Thyroid gland (tissue), 4 donors: ENCODE data around the gene BCAS1. TPM values are rescaled to one million over a fixed set of nuclear protein-coding genes. Genes with fewer than 3 reads are reported as not detected.

Source experiments
- DNase-seq, 2 donors: peaks; one replicate each; pipeline ENCODE4 v3.0.0-alpha.2; 2019
- H3K27ac ChIP-seq, 3 donors: fragments of 200-600 bp; sonication (generic); 1 replicate in 2 of 3; 2 replicates in 1 of 3; pipeline ENCODE4 v1.5.1; 2016 to 2019; ENCODE audit warnings: mild to moderate bottlenecking in 1 of 3, moderate library complexity in 1 of 3
- H3K27me3 ChIP-seq: fragments of 200-600 bp; sonication (generic); one replicate; pipeline ENCODE4 v1.5.1; 2019
- H3K36me3 ChIP-seq, 2 donors: fragments of 200-600 bp; sonication (generic); one replicate each; pipeline ENCODE4 v1.5.1; 2016 to 2019
- H3K4me1 ChIP-seq, 2 donors: fragments of 200-600 bp; sonication (generic); one replicate each; pipeline ENCODE4 v1.5.1; 2017 to 2019
- H3K4me3 ChIP-seq, 3 donors: fragments of 200-600 bp; sonication (generic); replicated peaks in 1 of 3; 1 replicate in 2 of 3; 2 replicates in 1 of 3; pipeline ENCODE4 v1.5.1; 2016; ENCODE audit warnings: mild to moderate bottlenecking in 1 of 3
- H3K9me3 ChIP-seq: fragments of 200-600 bp; sonication (generic); one replicate; pipeline ENCODE4 v1.5.1; 2017
- CTCF ChIP-seq, 6 experiments: fragments of 200-600 bp in 3 of 6; fragments of 450-650 bp in 3 of 6; sonication (generic) in 3 of 6; IDR thresholded peaks; one replicate each; pipeline ENCODE4 v1.5.1; 2016 to 2019; ENCODE audit warnings: antibody characterized with exemption in 6 of 6, mild to moderate bottlenecking in 2 of 6, inconsistent platforms in 1 of 6, moderate library complexity in 1 of 6
- POLR2A ChIP-seq, 2 donors: fragments of 450-650 bp; IDR thresholded peaks; one replicate each; pipeline ENCODE4 v1.6.1; 2017; ENCODE audit warnings: antibody characterized with exemption in 2 of 2, mild to moderate bottlenecking in 2 of 2, moderate library complexity in 1 of 2
- WGBS, 2 donors: methylation state at CpG; one replicate each; pipeline ENCODE4 v1.1.5; 2017; 5-methylcytosine and 5-hydroxymethylcytosine counted together
- intact Hi-C: fragments of 100-400 bp; cut with DNase I; formaldehyde crosslinking; loops from one replicate; pipeline ENCODE4 v1.15.1; 2023
- total RNA-seq, 4 donors: library from RNA; depleted of rRNA; stranded (reverse); fragments of >200 nt; gene quantifications; one replicate each; pipeline ENCODE4 v1.2.3, GENCODE V29; 2016

The BCAS1 gene
- total RNA-seq, 4 donors from 2014 or later = 0.11 TPM; not detected in 3

- no peak overlapping the region for H3K27ac ChIP-seq
- H3K27me3 ChIP-seq = no peaks in the 10 kb centered on the region
- no peaks in the 10 kb centered on the region for H3K4me1 ChIP-seq
- no peaks in the 10 kb centered on the region for H3K36me3 ChIP-seq
- H3K4me3 ChIP-seq = no peak overlapping the region
- intact Hi-C loops = no loop called here
- 90 to 91% methylated on average over 15 of the region's 15 CpGs for WGBS, 2 donors
- H3K9me3 ChIP-seq = no peaks in the 10 kb centered on the region
- TF ChIP-seq POLR2A (IDR thresholded peaks at IDR 0.05) (no peak), CTCF (IDR thresholded peaks at IDR 0.05) (no peak)
- no peak for DNase-seq
These were observed 44.9 kb upstream of the BCAS1 start for GRCh38 chr20:54115172-54115854.

GRCh38 chr20:54114109-54114508 is 43.7 kb upstream of the BCAS1 start:
- DNase-seq = no peak
- Histone ChIP-seq H3K9me3 (no peaks in the 10 kb centered on the region), H3K27ac (no peak overlapping the region), H3K4me3 (no peak overlapping the region), H3K27me3 (no peaks in the 10 kb centered on the region), H3K4me1 (no peaks in the 10 kb centered on the region), H3K36me3 (no peaks in the 10 kb centered on the region)
- TF ChIP-seq CTCF (IDR thresholded peaks at IDR 0.05) = no peak
- no peak for TF ChIP-seq POLR2A (IDR thresholded peaks at IDR 0.05)
- intact Hi-C loops = no loop called here
- WGBS, 2 donors = 55 to 61% methylated on average over 2 of the region's 2 CpGs

GRCh38 chr20:54113566-54113965 is 43.2 kb upstream of the BCAS1 start:
- Histone ChIP-seq H3K36me3 (no peaks in the 10 kb centered on the region), H3K27me3 (no peaks in the 10 kb centered on the region), H3K27ac (no peak overlapping the region), H3K4me3 (no peak overlapping the region), H3K4me1 (no peaks in the 10 kb centered on the region), H3K9me3 (no peaks in the 10 kb centered on the region)
- intact Hi-C loops = no loop called here
- WGBS, 2 donors = 91 to 98% methylated on average over 2 of the region's 2 CpGs
- DNase-seq = no peak
- TF ChIP-seq POLR2A (IDR thresholded peaks at IDR 0.05) = no peak
- TF ChIP-seq CTCF (IDR thresholded peaks at IDR 0.05) = no peak

- WGBS, 2 donors = 87 to 91% methylated on average over 4 of the region's 4 CpGs
- H3K4me3 ChIP-seq = no peak overlapping the region
- DNase-seq = no peak
- no peaks in the 10 kb centered on the region for H3K4me1 ChIP-seq
- TF ChIP-seq CTCF (IDR thresholded peaks at IDR 0.05) = no peak
- no peak for TF ChIP-seq POLR2A (IDR thresholded peaks at IDR 0.05)
- no peaks in the 10 kb centered on the region for H3K27me3 ChIP-seq
- no peaks in the 10 kb centered on the region for H3K36me3 ChIP-seq
- no peak overlapping the region for H3K27ac ChIP-seq
- intact Hi-C loops = no loop called here
- no peaks in the 10 kb centered on the region for H3K9me3 ChIP-seq
These were observed 42.0 kb upstream of the BCAS1 start for GRCh38 chr20:54112221-54112884.

GRCh38 chr20:54111460-54111859 is 41.1 kb upstream of the BCAS1 start:
- no peaks in the 10 kb centered on the region for H3K4me1 ChIP-seq
- intact Hi-C loops = no loop called here
- WGBS, 2 donors = 89 to 92% methylated on average over 2 of the region's 2 CpGs

More at GRCh38 chr20:54111460-54111859, 41.1 kb upstream of the BCAS1 start:
- Histone ChIP-seq H3K4me3 (no peak overlapping the region), H3K9me3 (no peaks in the 10 kb centered on the region), H3K36me3 (no peaks in the 10 kb centered on the region), H3K27ac (no peak overlapping the region), H3K27me3 (no peaks in the 10 kb centered on the region)
- TF ChIP-seq CTCF (IDR thresholded peaks at IDR 0.05) (no peak), POLR2A (IDR thresholded peaks at IDR 0.05) (no peak)
- no peak for DNase-seq
